Measurements from ENCODE around the gene KAT8. TPM values are rescaled to one million over a fixed set of nuclear protein-coding genes. Genes with fewer than 3 reads are reported as not detected.
A peak's percentile ranks its signal among the peaks of the same experiment; 100 is the strongest.
"Not testable (repeated sequence)": the region's sequence is repeated elsewhere in the genome, so short reads cannot be mapped to it uniquely, and the experiment has no call there.

KAT8 gene
- total RNA-seq, 2 experiments from 2014 or later, result 114 to 124 TPM

DNA sequence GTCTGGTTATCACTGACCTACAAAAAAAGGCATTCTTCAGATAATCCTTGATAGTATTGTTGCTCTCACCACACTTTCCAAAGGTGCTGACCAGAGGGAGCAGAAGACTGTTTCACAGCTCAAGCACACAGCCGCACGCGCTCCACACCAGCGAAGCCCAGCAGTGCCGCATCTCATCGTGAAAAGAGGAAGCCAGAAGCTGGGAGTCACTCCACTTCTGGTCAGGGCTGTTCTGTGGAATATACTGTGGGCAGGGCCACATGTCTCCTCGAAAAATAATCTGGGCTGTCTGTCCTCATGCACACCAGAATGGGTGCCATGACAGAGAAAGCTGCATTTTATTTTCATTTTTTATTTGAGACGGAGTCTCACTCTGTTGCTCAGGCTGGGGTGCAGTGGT lies 39.7 kb downstream of the KAT8 start:
- no peaks in the 10 kb centered on the region for H3K9me3 Mint-ChIP-seq
- peak overlapping the region; percentile 7 for H3K4me3 Mint-ChIP-seq
- intact Hi-C loops (cut with DNase I, micrococcal nuclease), result no loop called here
- Histone ChIP-seq H3K27me3 (ENCODE audit: control insufficient read depth in 1 of 2, insufficient read depth in 2 of 2, low read length in 2 of 2) (no peaks in the 10 kb centered on the region), H3K4me3 (ENCODE audit: low read length) (no peak overlapping the region), H3K36me3 (ENCODE audit: insufficient read depth, low read length) (no peaks in the 10 kb centered on the region), H3K9me3 (ENCODE audit: control insufficient read depth in 1 of 2, insufficient read depth in 1 of 2, low read length in 2 of 2) (no peaks in the 10 kb centered on the region), H3K4me1 (ENCODE audit: insufficient read depth, low read length) (peaks cover 9% of the 10 kb centered on the region), H3K27ac (ENCODE audit: low read depth in 1 of 2, low read length in 2 of 2) (no peak overlapping the region)
- peaks cover 5% of the 10 kb centered on the region for H3K4me1 Mint-ChIP-seq (ENCODE audit: low read depth)
- no peaks in the 10 kb centered on the region for H3K36me3 Mint-ChIP-seq (ENCODE audit: low read depth)
- no peak overlapping the region for H3K27ac Mint-ChIP-seq
- no peak for TF ChIP-seq CTCF (IDR thresholded peaks at IDR 0.05)
- ChIA-PET POLR2A (interaction anchor here (0.9 to 3.2 kb wide), 5 partner anchors 15 to 40 kb away, joined by 3 to 23 read pairs (median 6); partner anchors contain the start of genes FUS and KAT8), CTCF (interaction anchor here (0.7 to 1.6 kb wide), 2 partner anchors 15 to 59 kb away, joined by 3 to 7 read pairs; no protein-coding TSS in a partner anchor)
- H3K27me3 Mint-ChIP-seq, result no peaks in the 10 kb centered on the region
- ATAC-seq (ENCODE audit: poor library complexity) (no peak), DNase-seq (peak in 1 of 14 experiments; percentile 33)

DNA sequence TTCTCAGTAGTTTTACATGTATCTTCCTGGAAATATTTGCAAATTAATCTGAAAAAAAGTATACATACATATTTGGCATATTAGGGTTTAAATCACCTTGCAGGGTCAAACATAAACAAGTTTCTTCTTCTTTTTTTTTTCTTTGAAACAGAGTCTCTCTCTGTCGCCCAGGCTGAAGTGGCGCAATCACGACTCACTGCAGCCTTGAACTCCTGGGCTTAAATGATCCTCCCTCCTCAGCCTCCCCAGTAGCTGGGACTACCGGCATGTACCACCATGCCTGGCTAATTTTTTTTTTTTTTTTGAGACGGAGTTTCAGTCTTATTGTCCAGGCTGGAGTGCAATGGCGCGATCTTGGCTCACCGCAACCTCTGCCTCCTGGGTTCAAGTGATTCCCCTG lies 49.9 kb downstream of the KAT8 start:
- ChIA-PET CTCF (no interaction called here), POLR2A (interaction anchor here (0.7 to 4.2 kb wide), 2 partner anchors 13 to 293 kb away, joined by 5 to 16 read pairs; partner anchors contain the start of gene FUS)
- no peaks in the 10 kb centered on the region for H3K36me3 ChIP-seq (ENCODE audit: insufficient read depth, low read length)
- Mint-ChIP-seq H3K9me3 (no peaks in the 10 kb centered on the region), H3K27ac (no peak overlapping the region), H3K27me3 (no peaks in the 10 kb centered on the region), H3K4me3 (no peak overlapping the region), H3K36me3 (ENCODE audit: low read depth) (no peaks in the 10 kb centered on the region), H3K4me1 (ENCODE audit: low read depth) (no peaks in the 10 kb centered on the region)
- DNase-seq (no peak), ATAC-seq (ENCODE audit: poor library complexity) (no peak)
- H3K4me1 ChIP-seq (ENCODE audit: insufficient read depth, low read length), result no peaks in the 10 kb centered on the region
- H3K9me3 ChIP-seq (ENCODE audit: control insufficient read depth in 1 of 2, insufficient read depth in 1 of 2, low read length in 2 of 2), result no peaks in the 10 kb centered on the region
- H3K27me3 ChIP-seq (ENCODE audit: control insufficient read depth in 1 of 2, insufficient read depth in 2 of 2, low read length in 2 of 2), result no peaks in the 10 kb centered on the region
- H3K27ac ChIP-seq (ENCODE audit: low read depth in 1 of 2, low read length in 2 of 2), result no peak overlapping the region
- intact Hi-C loops (cut with DNase I, micrococcal nuclease), result no loop called here
- no peak overlapping the region for H3K4me3 ChIP-seq (ENCODE audit: low read length)
- no peak for TF ChIP-seq CTCF (IDR thresholded peaks at IDR 0.05)

- no peaks in the 10 kb centered on the region for H3K27me3 ChIP-seq (ENCODE audit: control insufficient read depth in 1 of 2, insufficient read depth in 2 of 2, low read length in 2 of 2)
- no peak overlapping the region for H3K27ac ChIP-seq (ENCODE audit: low read depth in 1 of 2, low read length in 2 of 2)
- intact Hi-C loops (cut with DNase I, micrococcal nuclease), result no loop called here
- DNase-seq (no peak), ATAC-seq (ENCODE audit: poor library complexity) (no peak)
- Mint-ChIP-seq H3K36me3 (ENCODE audit: low read depth) (no peaks in the 10 kb centered on the region), H3K9me3 (no peaks in the 10 kb centered on the region), H3K27me3 (no peaks in the 10 kb centered on the region), H3K4me3 (no peak overlapping the region), H3K27ac (no peak overlapping the region), H3K4me1 (ENCODE audit: low read depth) (no peaks in the 10 kb centered on the region)
- no peak for TF ChIP-seq CTCF (IDR thresholded peaks at IDR 0.05)
- H3K4me3 ChIP-seq (ENCODE audit: low read length), result no peak overlapping the region
- ChIA-PET POLR2A (interaction anchor here (4.2 kb wide), 1 partner anchor 11 kb away, joined by 16 read pairs; the partner anchor contains the start of gene FUS), CTCF (no interaction called here)
- no peaks in the 10 kb centered on the region for H3K36me3 ChIP-seq (ENCODE audit: insufficient read depth, low read length)
- no peaks in the 10 kb centered on the region for H3K4me1 ChIP-seq (ENCODE audit: insufficient read depth, low read length)
- no peaks in the 10 kb centered on the region for H3K9me3 ChIP-seq (ENCODE audit: control insufficient read depth in 1 of 2, insufficient read depth in 1 of 2, low read length in 2 of 2)
These were observed 51.4 kb downstream of the KAT8 start for GRCh38 chr16:31168848-31169247.

DNA sequence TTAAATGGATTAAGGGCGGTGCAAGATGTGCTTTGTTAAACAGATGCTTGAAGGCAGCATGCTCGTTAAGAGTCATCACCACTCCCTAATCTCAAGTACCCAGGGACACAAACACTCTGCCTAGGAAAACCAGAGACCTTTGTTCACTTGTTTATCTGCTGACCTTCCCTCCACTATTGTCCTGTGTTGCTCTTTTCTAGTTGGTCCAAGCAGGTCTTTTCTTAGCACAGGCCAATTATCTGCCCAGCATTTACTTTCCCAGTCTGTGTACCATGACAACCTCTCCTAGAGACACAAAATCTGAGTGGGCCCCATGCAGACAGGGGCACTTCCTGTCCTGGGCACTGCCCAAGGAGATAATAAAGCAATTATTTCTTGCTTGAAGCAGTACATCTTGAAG lies 52.6 kb downstream of the KAT8 start:
- H3K9me3 ChIP-seq (ENCODE audit: control insufficient read depth in 1 of 2, insufficient read depth in 1 of 2, low read length in 2 of 2); intact Hi-C loops (cut with DNase I, micrococcal nuclease); H3K4me1 Mint-ChIP-seq (ENCODE audit: low read depth); H3K9me3 Mint-ChIP-seq; H3K27me3 ChIP-seq (ENCODE audit: control insufficient read depth in 1 of 2, insufficient read depth in 2 of 2, low read length in 2 of 2); ATAC-seq (ENCODE audit: poor library complexity); H3K27me3 Mint-ChIP-seq; H3K27ac ChIP-seq (ENCODE audit: low read depth in 1 of 2, low read length in 2 of 2); H3K36me3 ChIP-seq (ENCODE audit: insufficient read depth, low read length); H3K4me1 ChIP-seq (ENCODE audit: insufficient read depth, low read length); POLR2A ChIA-PET; H3K27ac Mint-ChIP-seq; DNase-seq; CTCF ChIA-PET; H3K4me3 Mint-ChIP-seq; H3K36me3 Mint-ChIP-seq (ENCODE audit: low read depth); H3K4me3 ChIP-seq (ENCODE audit: low read length): not testable (repeated sequence)

All from CD4-positive, alpha-beta T cell (primary cell).